ENCODE measurements around the gene DRICH1.
"Not testable (repeated sequence)": the region's sequence is repeated elsewhere in the genome, so short reads cannot be mapped to it uniquely, and the experiment has no call there.

The DRICH1 gene

DNA sequence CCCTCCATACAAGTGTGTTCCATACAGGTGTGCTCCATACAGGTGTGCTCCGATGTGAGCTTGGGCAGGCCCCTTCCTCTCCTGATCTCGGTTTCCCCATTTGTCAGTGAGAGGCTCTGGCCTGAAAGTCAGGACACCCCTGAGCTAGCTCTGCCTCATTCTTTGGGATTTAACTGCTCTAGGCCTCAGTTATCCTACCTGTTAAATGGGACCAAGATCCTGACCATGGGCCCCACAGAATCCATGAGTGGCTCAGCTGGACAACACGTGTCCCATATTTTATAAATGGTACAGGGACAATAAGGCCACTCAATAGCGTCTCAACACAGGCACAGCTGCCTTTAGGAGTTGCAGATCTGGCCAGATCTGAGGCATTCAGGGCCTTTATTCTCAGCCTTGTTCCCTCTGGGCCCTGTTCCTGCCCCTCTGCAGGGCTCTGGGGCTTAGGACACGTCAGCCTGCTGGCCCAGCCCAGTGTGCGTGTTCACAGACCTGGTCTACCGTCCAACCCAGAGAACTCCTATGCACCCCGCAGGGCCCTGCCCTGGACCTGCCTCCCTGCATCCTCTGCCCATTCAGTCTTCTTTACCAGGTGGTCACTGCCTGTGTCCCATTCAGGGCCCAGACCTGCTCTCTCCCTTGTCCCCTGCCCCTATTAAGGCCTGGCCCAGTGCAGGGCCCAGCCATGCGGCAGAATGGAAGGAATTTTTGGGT, 33.2 kb downstream of the DRICH1 start:
- DNase-seq (ENCODE audit: low spot score): no peak

GRCh38 chr22:23597576-23598268, 34.4 kb downstream of the DRICH1 start:
- not testable (repeated sequence) for DNase-seq (ENCODE audit: low spot score)

DNA sequence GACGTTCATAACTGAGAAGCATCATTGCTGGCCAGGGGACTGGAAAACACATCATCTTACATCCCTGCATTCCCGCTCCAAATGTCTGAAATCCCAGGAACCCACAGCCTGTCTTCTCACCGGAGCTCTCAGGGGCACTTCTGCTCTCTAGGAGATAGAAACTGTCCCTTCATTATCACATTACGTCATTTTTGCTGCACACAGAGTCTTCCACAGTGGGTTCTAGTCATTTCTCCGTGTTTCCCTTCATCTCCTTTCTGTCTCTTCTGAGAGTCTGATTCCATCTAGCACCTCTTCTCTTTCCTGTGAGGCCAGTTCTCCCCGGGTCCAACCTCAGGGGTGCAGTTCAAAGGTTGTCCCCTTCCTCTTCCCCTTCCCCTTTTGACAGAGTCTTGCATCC, 36.2 kb downstream of the DRICH1 start:
- DNase-seq (ENCODE audit: low spot score): not testable (repeated sequence)

- DNase-seq (ENCODE audit: low spot score): no peak
These were observed 40.3 kb downstream of the DRICH1 start for GRCh38 chr22:23591846-23592245.

- DNase-seq (ENCODE audit: low spot score): peak; percentile 87
These were observed 40.8 kb downstream of the DRICH1 start for GRCh38 chr22:23591201-23591791.

DNA sequence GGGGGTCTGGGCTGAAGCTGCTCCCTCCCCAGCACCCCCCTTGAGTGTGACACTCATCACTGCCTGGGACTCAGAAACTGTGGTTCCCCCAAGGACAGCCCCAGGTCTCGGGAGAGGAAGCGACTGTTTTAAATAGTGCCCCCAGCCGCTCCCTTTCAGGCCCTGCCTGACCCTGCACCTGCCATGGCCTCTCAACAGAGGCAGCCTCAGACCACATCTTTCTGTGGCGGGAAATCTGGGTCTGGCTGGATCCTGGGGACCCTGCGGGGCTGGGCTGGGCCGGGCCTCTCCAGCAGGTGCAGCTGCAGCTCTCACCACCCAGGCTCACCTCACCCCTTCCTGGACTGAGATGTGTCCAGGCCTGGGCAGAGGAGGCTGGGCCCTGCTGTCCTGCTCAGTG, 48.3 kb downstream of the DRICH1 start:
- no peak for DNase-seq (ENCODE audit: low spot score)

DNA sequence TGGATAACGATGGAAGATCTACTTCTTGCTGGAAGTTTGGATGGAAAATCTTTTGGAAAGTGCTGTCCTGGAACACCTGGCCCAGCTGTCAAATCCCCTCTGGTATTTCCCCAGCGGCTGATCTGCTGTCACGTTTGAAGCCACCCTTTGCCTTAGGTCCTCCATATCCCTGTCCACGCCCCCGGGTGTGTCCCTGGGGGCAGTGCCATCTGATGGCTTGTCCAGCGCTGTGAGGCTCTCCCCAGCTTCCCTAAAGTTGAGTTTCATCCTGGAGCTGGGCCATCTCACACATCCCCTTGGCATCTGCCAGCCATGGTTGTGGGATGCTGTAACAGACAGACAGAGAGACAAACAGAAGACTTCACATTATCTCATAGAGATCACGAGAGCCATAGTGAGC, 49.0 kb downstream of the DRICH1 start:
- DNase-seq (ENCODE audit: low spot score): no peak

- no peak for DNase-seq (ENCODE audit: low spot score)
These were observed 50.9 kb downstream of the DRICH1 start for GRCh38 chr22:23581260-23581650.

- no peak for DNase-seq (ENCODE audit: low spot score)
These were observed 51.4 kb downstream of the DRICH1 start for GRCh38 chr22:23580576-23581259.

- no peak for DNase-seq (ENCODE audit: low spot score)
These were observed 52.1 kb downstream of the DRICH1 start, which contains the start of gene IGLL1 for GRCh38 chr22:23579870-23580575. Gene IGLL1, minus strand, starts transcription at chr22:23580290. Its CDS starts 100 bp downstream, at chr22:23580190.

DNA sequence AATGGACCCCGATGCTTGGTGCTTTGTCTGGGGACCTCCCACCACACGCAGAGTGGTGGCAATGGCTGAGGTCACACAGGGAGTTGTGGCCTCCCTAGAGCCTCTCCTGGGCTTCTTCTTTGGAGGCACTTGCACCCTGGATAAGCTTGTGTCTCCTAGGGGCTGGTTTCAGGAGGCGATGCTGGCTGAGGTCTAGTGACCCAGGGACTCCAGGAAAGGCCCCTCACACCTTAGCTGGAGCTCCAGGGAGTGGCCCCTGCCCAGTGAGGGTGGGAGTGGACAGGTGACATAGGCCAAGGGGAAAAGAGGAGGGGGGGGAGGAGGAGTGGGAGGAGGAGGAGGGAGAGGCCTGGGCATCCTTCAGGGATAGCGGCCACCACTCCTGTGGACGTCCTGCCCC, 52.8 kb downstream of the DRICH1 start:
- no peak for DNase-seq (ENCODE audit: low spot score)

DNA sequence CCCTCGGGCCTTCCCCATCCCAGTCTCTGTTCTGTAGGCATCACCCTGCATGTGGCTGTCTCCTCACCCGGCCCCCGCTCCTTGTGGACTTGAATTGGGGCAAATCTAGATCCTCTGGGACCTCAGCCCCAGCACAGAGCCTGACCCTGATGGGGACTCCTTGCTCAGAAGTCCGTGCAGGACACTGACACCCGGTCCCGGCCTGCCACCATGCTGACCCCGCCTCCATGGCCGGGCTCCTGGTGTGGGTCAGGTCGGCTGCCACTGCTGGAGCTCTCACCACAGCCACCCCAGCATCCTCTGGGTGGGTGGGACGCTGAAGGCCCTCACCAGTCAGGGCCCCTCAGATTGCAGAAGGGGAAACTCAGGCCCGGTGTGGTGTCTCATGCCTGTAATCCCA, 53.8 kb downstream of the DRICH1 start:
- DNase-seq (ENCODE audit: low spot score): no peak

DNA sequence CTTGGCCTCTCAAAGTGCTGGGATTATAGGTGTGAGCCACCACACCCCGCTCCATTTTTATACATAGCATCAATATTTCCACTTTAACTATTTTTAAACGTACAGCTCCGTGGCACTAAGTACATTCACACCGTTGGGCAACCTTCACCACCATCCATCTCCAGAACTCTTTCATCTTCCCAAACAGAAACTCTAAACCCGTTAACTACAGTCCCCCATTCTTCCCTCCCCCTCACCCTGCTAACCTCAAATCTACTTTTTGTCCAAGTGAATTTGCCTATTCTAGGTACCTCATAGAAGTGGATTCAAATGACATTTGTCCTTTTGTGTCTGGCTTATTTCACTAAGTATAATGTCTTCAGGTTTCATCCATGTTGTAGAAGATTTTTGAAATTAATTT, 55.4 kb downstream of the DRICH1 start:
- DNase-seq (ENCODE audit: low spot score): no peak

DNA sequence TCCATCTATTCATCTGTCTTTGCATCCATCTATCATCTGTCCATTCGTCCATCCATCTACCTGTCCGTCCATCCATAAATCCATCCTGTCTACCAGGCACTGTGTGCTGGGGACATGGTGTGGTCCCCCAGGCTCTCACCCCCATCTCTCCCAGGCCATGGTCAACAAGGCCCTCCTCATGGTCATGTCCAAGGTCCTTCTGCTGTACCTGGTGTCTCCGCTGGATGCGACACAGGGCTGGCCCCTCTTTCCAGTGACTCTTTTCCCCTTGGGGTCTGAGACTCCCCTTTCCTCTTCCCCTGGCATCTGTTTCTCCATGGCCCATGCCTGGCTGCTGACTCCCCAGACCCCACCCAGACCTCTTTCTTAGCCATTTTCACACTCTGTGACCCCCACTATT, 56.5 kb downstream of the DRICH1 start:
- DNase-seq (ENCODE audit: low spot score): no peak

- no peak for DNase-seq (ENCODE audit: low spot score)
These were observed 57.2 kb downstream of the DRICH1 start for GRCh38 chr22:23574877-23575276.

DNA sequence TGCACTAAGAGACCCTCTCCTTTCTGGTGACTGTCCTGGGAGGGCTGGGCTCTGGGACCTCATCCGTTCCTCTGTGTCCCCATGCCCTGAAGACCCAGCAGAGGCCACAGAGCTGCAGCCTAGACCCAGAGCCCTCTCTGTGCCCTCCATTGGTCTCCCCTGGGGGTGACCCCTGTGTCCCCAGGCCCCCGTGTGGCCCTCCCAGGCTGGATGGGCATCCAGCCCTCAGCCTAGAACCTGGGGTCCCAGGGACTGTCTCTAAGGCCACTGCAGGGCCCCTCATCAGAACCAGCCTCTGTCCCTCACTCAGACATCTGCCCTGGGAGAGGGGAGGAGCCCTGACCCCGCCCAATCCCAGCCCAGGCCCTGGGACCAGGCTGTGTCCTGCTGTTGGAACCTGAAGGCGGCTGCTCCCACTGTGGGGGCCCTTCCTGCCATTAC, 57.7 kb downstream of the DRICH1 start:
- no peak for DNase-seq (ENCODE audit: low spot score)

DNA sequence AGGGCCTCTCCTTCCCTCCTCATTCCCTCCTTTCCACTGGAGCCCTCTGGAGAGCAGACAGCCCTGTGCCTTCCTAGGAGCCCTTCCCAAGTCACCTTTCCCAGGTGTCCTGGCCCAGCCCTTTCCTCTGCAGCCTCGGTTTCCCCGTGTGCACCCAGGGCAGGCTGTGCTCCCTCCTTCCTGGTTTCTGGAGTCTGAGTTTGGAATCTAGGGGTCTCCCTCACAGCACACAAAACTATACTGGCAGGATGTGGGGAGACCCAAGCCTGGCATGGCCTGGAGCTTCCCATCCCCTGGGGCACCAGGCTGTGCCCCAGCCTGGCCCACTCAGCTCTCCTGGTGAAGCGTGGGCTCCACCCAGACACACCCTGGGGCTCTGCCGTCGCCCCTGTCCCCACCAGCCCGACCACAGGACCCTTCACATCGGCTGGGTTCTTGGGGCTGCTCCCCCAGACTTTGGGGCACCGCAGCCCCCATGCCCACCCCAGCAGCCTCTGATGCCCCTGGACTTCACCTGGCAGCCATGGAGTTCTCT, 58.4 kb downstream of the DRICH1 start:
- not testable (repeated sequence) for DNase-seq (ENCODE audit: low spot score)

DNA sequence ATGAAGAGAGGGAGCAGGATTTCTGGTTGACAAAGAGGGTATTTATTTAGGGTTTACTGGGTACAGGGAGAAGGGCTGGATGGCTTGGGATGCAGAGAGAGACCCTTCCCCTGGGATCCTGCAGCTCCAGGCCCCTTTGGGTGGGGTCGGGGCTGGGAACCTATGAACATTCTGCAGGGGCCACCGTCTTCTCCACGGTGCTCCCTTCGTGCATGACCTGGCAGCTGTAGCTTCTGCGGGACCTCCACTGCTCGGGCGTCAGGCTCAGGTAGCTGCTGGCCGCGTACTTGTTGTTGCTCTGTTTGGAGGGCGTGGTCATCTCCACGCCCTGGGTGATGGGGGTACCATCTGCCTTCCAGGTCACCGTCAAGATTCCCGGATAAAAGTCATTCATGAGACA, 59.0 kb downstream of the DRICH1 start:
- not testable (repeated sequence) for DNase-seq (ENCODE audit: low spot score)

DNA sequence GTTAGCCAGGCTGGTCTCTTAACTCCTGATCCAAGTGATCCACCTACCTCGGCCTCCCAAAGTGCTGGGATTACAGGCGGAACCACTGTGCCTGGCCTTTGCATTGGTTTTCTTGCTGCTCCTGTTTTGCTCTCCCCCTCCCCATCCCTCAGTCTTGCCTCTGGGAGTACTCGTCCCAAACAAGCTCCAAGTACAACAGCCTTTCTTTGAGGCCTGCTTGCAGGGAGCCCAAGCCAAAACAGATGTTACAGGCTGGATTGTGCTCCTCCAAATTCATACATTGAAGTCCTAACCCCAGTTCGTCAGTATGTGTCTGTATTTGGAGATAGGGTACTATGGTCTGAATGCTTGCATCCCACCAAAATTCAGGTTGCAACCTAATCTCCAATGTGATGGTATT, 60.6 kb downstream of the DRICH1 start:
- DNase-seq (ENCODE audit: low spot score): no peak

GRCh38 chr22:23570681-23571080, 61.4 kb downstream of the DRICH1 start:
- DNase-seq (ENCODE audit: low spot score): no peak

GRCh38 chr22:23569716-23570115, 62.4 kb downstream of the DRICH1 start:
- DNase-seq (ENCODE audit: low spot score): no peak

DNA sequence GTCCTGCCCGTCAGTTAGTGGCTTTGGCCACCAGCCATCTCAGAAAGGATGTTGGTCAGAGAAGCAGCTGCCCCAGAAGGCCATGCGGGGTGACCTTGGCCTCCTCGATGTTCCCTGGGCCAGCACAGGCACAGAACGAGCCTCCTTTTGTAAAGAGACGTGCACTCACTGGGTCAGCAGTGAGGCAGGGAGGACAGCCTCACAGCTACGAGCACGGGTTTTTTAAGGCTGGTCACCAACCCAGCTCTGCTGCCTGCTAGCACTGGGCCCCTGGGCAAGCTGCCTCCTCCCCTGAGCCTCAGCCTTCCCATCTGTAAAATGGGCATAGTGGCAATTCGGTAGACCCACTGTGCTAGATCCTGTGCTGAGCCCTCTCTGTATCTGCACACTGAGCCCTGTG, 62.8 kb downstream of the DRICH1 start:
- no peak for DNase-seq (ENCODE audit: low spot score)

All from ecto neural progenitor cell (in vitro differentiated cells).